ENCODE measurements around the gene MAGI1.

DNA sequence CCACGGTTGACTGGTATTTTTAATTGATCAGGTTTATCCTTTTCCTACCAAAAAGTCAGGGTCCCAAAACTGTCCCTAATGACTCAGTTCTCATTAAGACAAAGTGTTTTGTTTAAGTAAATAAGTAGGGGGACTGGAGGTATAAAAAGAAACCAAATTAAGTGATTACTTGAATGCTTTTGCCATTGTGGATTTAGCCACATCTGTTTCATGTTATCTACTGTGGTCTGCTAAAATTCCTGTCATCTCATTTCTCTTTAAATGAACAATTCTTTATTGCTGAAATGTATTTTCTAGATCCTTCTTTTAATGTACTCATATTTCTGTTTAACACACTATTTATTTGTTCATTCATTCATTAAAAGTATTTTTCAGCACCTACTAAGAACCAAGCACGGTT, 725.1 kb downstream of the MAGI1 start:
- TF ChIP-seq CTCF (IDR thresholded peaks at IDR 0.05) (no peak), POLR2A (IDR thresholded peaks at IDR 0.05) (no peak)
